Activated CD4-positive, alpha-beta T cell treated with anti-CD3 and anti-CD28 coated beads, Interleukin-2, Interleukin-6, amounts not matched to agents 100 ng/mL and 50 ng/mL, durations not matched to agents 16 hours and 8 hours (primary cell): ENCODE measurements around the gene DCC.
A peak's percentile ranks its signal among the peaks of the same experiment; 100 is the strongest.

Experiments
- DNase-seq: peaks from one replicate; pipeline ENCODE4 v3.0.0-alpha.2; 2020

DCC gene

GRCh38 chr18:52339891-52340371, at the start of gene DCC:
TSS of gene DCC (plus strand) at chr18:52340197. CDS start at chr18:52340788, 591 bp downstream.
- peak; percentile 11 for DNase-seq

- DNase-seq, result no peak
These were observed 29.3 kb upstream of the DCC start for GRCh38 chr18:52310651-52311050.

DNA sequence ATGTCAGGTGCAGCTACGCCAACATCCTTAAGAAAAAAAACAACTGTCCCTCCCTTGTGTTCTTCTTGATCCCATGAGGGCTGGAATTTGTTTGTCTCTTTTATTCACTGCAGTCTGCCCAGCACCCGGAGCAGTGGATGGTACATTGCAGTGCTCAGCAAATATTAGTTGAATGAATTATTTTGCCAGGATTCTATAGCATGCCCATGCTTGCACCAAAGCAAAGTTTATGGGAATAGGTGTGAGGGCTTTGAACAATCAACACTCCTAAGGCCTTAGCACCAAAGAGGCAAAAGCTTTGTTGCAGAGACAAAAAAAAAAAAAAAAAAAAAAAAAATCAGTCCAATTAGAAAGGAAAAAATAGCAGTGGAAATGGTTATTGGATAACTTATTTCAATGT, 28.7 kb upstream of the DCC start:
- DNase-seq, result no peak

GRCh38 chr18:52312346-52312745, 27.7 kb upstream of the DCC start:
- DNase-seq, result no peak

- DNase-seq, result no peak
These were observed 26.8 kb upstream of the DCC start for GRCh38 chr18:52313213-52313612.

- DNase-seq, result no peak
These were observed 20.5 kb upstream of the DCC start for GRCh38 chr18:52319424-52319983.

DNA sequence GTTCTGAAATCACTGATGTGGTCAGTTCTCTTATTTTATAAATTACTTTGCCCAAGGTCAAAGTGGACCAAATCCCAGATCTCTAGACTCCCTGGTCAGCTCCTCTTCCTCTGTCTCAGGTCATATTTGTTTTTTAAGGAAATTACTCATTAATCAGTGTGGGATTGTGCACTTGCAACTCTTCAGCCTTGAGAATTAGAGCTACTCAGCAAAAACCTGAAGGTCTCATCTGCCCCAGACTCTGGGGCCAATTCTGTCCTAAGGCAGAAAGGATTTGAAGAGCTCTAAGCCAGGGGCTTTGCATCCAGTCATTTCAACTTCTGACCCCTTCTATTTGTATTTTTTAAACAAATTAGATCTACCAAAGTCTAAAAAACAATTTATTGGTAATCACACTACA, 17.7 kb upstream of the DCC start:
- no peak for DNase-seq

DNA sequence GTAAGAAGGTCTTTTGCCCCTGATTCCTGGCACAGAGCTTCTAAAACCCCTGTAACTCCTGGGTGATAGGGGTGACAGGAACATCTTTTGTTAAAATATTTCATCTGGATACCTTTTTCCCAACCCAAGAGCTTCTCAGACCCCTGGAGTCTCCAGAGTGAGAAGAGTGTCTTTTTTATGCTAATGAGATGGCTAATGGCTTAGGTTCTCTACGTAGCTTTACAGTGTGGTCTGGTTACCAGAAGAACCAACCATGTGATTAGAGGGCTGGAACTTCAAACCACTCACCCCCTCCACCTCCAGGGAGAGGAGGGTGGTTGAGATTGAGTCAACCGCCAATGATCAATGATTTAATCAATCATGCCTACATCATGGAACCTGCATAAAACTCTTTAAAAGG, 16.2 kb upstream of the DCC start:
- no peak for DNase-seq

- DNase-seq, result no peak
These were observed 14.0 kb upstream of the DCC start for GRCh38 chr18:52325997-52326396.

DNA sequence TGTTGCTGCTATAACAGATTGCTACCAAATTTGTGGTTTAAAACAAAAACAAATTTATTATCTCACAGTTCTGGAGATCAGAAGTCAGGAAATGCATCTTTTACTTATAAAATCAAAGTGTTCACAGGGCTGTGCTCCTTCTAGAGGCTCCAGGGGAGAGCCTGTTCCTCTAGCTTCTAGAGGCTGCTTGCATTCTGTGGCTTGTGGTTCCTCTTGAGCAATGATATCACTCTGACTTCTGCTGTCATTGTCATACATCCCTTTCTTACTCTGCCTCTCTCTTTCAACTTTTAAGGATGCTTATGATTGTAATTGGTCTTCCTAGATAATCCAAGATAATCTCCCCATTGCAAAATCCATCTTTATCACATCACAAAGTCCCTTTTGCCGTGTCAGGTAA, 6.1 kb upstream of the DCC start:
- no peak for DNase-seq

DNA sequence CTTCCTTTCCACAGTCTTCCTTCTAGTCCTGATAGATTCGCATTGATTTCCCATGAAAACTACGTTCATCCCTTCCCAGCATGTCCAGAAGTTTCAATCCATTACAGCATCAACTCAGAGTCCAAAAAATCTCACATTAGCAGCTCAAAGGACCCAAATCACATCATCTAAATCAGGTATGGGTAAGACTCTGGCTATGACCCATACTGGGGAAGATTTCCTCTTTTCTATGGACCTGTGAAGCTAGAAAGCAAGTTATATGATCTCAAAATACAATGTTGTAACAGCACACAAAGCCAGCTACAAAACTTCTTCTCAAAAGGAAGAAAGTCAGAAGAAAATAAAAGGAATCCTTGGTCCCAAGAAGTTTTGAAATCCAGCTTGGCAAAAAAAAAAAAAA, 5.7 kb upstream of the DCC start:
- no peak for DNase-seq

DNA sequence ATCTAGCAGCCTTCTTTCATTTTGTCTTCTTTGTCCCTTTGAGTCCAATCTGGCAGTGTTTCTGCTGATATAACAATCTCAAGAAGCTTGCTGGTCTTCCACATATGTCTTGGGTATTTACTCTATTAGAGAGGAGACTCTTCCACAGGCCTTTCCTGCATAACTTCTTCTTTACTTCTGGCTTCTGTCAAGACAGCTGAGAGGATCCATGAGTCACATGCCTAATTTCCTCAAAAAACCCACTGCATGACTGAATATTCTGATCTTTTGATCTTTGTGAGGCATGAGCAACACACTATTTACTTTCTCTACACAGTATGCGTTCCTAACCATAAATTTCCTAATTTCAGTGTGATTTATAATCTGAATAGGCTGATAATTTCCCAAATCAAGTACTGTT, 5.1 kb upstream of the DCC start:
- DNase-seq, result no peak

GRCh38 chr18:52337276-52337675, 2.7 kb upstream of the DCC start:
- DNase-seq, result no peak

GRCh38 chr18:52340406-52341102, 557 bp downstream of the DCC start:
- no peak for DNase-seq

GRCh38 chr18:52341103-52341432, 1.1 kb downstream of the DCC start:
- no peak for DNase-seq

GRCh38 chr18:52341608-52342381, 1.8 kb downstream of the DCC start:
- no peak for DNase-seq

GRCh38 chr18:52342456-52342855, 2.5 kb downstream of the DCC start:
- DNase-seq, result no peak

GRCh38 chr18:52343138-52343537, 3.1 kb downstream of the DCC start:
- DNase-seq, result no peak

- DNase-seq, result no peak
These were observed 3.8 kb downstream of the DCC start for GRCh38 chr18:52343731-52344340.

- no peak for DNase-seq
These were observed 4.9 kb downstream of the DCC start for GRCh38 chr18:52344881-52345280.

DNA sequence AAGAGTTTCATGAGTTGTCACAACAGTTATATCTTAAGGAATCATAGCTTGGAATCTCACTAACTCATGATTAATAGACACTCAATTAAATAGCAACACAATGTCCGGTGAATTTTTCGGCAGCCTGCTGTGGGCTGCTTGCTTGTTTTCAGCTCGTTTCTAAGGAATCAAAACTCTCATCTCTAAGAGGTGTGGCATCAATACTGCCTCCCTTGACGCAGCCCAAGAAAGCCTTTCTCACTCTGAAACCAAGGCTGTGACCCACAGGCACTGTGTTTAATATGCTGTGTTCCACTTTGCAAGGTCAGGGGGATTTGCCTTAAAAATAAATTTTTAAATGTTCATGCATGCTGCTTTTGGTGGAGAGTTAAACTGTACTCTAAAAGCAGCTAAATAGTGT, 5.4 kb downstream of the DCC start:
- DNase-seq, result no peak

GRCh38 chr18:52348209-52348608, 8.2 kb downstream of the DCC start:
- DNase-seq, result peak; percentile 32

GRCh38 chr18:52349498-52349897, 9.5 kb downstream of the DCC start:
- no peak for DNase-seq

GRCh38 chr18:52352920-52353319, 12.9 kb downstream of the DCC start:
- DNase-seq, result no peak
